ENCODE results near the gene ACTRT2. TPM values are rescaled to one million over a fixed set of nuclear protein-coding genes. Genes with fewer than 3 reads are reported as not detected.

The ACTRT2 gene
- polyA plus RNA-seq, 1 of the 3 experiments (the other 2 are of a cell fraction), result not detected

DNA sequence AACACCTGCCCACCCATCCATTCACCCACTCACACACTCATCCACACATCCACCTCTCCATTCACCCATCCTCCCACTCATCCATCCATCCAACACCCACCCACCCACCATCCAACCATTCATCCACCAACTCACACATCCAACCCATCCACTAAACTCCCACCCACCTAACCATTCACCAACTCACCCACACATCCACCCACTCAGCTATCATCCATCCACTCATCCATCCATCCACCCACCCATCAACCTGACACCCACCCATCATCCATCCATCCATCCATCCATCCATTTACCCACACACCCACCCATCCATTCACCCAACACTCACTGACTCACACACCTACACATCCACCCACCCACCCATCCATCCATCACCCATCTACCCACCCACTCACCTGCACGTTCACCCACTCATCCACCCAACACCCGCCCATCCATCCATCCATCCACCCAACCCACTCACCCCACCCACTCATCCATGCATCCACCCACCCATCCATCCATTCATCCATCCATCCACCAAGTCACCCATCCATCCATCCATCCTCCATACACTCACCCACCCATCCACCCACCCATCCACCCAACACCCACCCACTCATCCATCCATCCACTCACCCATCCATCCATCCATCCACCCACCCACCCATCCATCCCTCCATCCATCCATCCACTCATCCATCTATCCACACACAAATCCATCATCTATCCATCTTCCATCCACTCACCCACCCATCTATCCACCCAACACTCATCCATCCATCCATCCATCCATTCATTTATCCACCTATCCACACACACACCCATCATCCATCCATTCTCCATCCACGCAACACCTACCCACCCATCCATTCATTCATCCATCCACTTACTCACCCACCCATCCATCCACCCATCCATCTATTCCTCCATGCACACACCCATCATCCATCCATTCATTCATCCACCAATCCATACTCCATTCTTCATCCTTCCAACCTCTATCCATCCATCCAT lies 30.3 kb downstream of the ACTRT2 start:
- no peaks in the 10 kb centered on the region for H3F3A ChIP-seq (replicated peaks; ENCODE audit: insufficient read depth)
- DNase-seq, result no peak
- no peaks in the 10 kb centered on the region for H3K36me3 ChIP-seq (replicated peaks in 1 of 2; ENCODE audit: control insufficient read depth in 1 of 2, insufficient read depth in 2 of 2, low read length in 1 of 2)
- WGBS (ENCODE audit: low lambda C conversion rate), result 8% methylated on average over 3 of the region's 3 CpGs
- no peak overlapping the region for H3K4me3 ChIP-seq (ENCODE audit: low read depth in 2 of 2, low read length in 1 of 2)
- no peaks in the 10 kb centered on the region for H3K27me3 ChIP-seq (ENCODE audit: insufficient read depth)
- no peak overlapping the region for H2AFZ ChIP-seq (ENCODE audit: low read depth)
- no peak overlapping the region for H3K4me2 ChIP-seq
- ChIA-PET POLR2A (no interaction called here), CTCF (no interaction called here)
- TF ChIP-seq SMC3 (IDR thresholded peaks at IDR 0.05; ENCODE audit: low read depth, low read length), result no peak
- TF ChIP-seq TAF1 (IDR thresholded peaks at IDR 0.05; ENCODE audit: borderline replicate concordance, low read depth, low read length), result no peak
- TF ChIP-seq RFX5 (IDR thresholded peaks at IDR 0.05; ENCODE audit: low read length), result no peak
- TF ChIP-seq MEF2A (IDR thresholded peaks at IDR 0.05; ENCODE audit: borderline replicate concordance, low read depth), result no peak
- TF ChIP-seq, protein P1, sequence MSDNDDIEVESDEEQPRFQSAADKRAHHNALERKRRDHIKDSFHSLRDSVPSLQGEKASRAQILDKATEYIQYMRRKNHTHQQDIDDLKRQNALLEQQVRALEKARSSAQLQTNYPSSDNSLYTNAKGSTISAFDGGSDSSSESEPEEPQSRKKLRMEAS (IDR thresholded peaks at IDR 0.05; ENCODE audit: low read depth), result no peak
- TF ChIP-seq RAD21 (IDR thresholded peaks at IDR 0.05; ENCODE audit: low read length), result no peak
- TF ChIP-seq GATA2 (CRISPR knock-in tag; IDR thresholded peaks at IDR 0.05), result no peak
- no peak for TF ChIP-seq CHD2 (IDR thresholded peaks at IDR 0.05; ENCODE audit: low read length, partially characterized antibody)
- TF ChIP-seq GABPA (IDR thresholded peaks at IDR 0.05; ENCODE audit: low read depth), result no peak
- no peak for TF ChIP-seq TCF12 (IDR thresholded peaks at IDR 0.05)
- no peak for TF ChIP-seq SIN3A (IDR thresholded peaks at IDR 0.05; ENCODE audit: borderline replicate concordance, low read depth, low read length)
- TF ChIP-seq, protein P2, sequence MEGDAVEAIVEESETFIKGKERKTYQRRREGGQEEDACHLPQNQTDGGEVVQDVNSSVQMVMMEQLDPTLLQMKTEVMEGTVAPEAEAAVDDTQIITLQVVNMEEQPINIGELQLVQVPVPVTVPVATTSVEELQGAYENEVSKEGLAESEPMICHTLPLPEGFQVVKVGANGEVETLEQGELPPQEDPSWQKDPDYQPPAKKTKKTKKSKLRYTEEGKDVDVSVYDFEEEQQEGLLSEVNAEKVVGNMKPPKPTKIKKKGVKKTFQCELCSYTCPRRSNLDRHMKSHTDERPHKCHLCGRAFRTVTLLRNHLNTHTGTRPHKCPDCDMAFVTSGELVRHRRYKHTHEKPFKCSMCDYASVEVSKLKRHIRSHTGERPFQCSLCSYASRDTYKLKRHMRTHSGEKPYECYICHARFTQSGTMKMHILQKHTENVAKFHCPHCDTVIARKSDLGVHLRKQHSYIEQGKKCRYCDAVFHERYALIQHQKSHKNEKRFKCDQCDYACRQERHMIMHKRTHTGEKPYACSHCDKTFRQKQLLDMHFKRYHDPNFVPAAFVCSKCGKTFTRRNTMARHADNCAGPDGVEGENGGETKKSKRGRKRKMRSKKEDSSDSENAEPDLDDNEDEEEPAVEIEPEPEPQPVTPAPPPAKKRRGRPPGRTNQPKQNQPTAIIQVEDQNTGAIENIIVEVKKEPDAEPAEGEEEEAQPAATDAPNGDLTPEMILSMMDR (IDR thresholded peaks at IDR 0.05), result no peak
- TF ChIP-seq, protein P3, sequence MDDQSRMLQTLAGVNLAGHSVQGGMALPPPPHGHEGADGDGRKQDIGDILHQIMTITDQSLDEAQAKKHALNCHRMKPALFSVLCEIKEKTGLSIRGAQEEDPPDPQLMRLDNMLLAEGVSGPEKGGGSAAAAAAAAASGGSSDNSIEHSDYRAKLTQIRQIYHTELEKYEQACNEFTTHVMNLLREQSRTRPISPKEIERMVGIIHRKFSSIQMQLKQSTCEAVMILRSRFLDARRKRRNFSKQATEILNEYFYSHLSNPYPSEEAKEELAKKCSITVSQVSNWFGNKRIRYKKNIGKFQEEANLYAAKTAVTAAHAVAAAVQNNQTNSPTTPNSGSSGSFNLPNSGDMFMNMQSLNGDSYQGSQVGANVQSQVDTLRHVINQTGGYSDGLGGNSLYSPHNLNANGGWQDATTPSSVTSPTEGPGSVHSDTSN (IDR thresholded peaks at IDR 0.05), result no peak
- TF ChIP-seq, protein P4, sequence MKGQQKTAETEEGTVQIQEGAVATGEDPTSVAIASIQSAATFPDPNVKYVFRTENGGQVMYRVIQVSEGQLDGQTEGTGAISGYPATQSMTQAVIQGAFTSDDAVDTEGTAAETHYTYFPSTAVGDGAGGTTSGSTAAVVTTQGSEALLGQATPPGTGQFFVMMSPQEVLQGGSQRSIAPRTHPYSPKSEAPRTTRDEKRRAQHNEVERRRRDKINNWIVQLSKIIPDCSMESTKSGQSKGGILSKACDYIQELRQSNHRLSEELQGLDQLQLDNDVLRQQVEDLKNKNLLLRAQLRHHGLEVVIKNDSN (IDR thresholded peaks at IDR 0.05; ENCODE audit: borderline replicate concordance, low read depth), result no peak
- no peak for TF ChIP-seq ELF1 (IDR thresholded peaks at IDR 0.05)
- no peak for TF ChIP-seq JUND (IDR thresholded peaks at IDR 0.05)
- TF ChIP-seq FOSL2 (IDR thresholded peaks at IDR 0.05; ENCODE audit: borderline replicate concordance, low read depth), result no peak
- TF ChIP-seq, protein P5, sequence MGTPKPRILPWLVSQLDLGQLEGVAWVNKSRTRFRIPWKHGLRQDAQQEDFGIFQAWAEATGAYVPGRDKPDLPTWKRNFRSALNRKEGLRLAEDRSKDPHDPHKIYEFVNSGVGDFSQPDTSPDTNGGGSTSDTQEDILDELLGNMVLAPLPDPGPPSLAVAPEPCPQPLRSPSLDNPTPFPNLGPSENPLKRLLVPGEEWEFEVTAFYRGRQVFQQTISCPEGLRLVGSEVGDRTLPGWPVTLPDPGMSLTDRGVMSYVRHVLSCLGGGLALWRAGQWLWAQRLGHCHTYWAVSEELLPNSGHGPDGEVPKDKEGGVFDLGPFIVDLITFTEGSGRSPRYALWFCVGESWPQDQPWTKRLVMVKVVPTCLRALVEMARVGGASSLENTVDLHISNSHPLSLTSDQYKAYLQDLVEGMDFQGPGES (IDR thresholded peaks at IDR 0.05; ENCODE audit: low read depth, low read length), result no peak
- TF ChIP-seq, protein P6, sequence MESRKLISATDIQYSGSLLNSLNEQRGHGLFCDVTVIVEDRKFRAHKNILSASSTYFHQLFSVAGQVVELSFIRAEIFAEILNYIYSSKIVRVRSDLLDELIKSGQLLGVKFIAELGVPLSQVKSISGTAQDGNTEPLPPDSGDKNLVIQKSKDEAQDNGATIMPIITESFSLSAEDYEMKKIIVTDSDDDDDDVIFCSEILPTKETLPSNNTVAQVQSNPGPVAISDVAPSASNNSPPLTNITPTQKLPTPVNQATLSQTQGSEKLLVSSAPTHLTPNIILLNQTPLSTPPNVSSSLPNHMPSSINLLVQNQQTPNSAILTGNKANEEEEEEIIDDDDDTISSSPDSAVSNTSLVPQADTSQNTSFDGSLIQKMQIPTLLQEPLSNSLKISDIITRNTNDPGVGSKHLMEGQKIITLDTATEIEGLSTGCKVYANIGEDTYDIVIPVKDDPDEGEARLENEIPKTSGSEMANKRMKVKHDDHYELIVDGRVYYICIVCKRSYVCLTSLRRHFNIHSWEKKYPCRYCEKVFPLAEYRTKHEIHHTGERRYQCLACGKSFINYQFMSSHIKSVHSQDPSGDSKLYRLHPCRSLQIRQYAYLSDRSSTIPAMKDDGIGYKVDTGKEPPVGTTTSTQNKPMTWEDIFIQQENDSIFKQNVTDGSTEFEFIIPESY (IDR thresholded peaks at IDR 0.05; ENCODE audit: borderline replicate concordance, low read depth), result no peak
- no peak overlapping the region for H3K27ac ChIP-seq (ENCODE audit: low read depth in 2 of 2, low read length in 1 of 2)
- no peaks in the 10 kb centered on the region for H3K9me2 ChIP-seq
- H3K9me3 ChIP-seq, result no peaks in the 10 kb centered on the region
- no peak overlapping the region for H3K9ac ChIP-seq
- no peaks in the 10 kb centered on the region for H3K79me2 ChIP-seq (ENCODE audit: insufficient read depth)
- no peaks in the 10 kb centered on the region for H3K4me1 ChIP-seq (ENCODE audit: control insufficient read depth in 1 of 2, insufficient read depth in 2 of 2, low read depth in 1 of 2, low read length in 1 of 2)
- no peaks in the 10 kb centered on the region for H4K20me1 ChIP-seq (ENCODE audit: insufficient read depth)

All from SK-N-SH (cell line).